Measurements from ENCODE around the gene SLIT1.

The SLIT1 gene

GRCh38 chr10:97163181-97163580, 22.6 kb downstream of the SLIT1 start:
- ChIA-PET POLR2A (no interaction called here), CTCF (no interaction called here)
- TF ChIP-seq BHLHE40 (IDR thresholded peaks at IDR 0.05; ENCODE audit: borderline replicate concordance) (no peak), LEF1 (IDR thresholded peaks at IDR 0.05; ENCODE audit: borderline replicate concordance) (no peak), NFRKB (IDR thresholded peaks at IDR 0.05) (no peak), ARNT (IDR thresholded peaks at IDR 0.05) (no peak), SP1 (IDR thresholded peaks at IDR 0.05) (no peak), FOXA1 (IDR thresholded peaks at IDR 0.05) (no peak), FOXM1 (IDR thresholded peaks at IDR 0.05; ENCODE audit: borderline replicate concordance) (no peak), ELF4 (IDR thresholded peaks at IDR 0.05) (no peak), CTBP1 (IDR thresholded peaks at IDR 0.05; ENCODE audit: borderline replicate concordance) (no peak), HDGF (IDR thresholded peaks at IDR 0.05; ENCODE audit: borderline replicate concordance) (no peak), TARDBP (IDR thresholded peaks at IDR 0.05) (no peak)
- no peak for DNase-seq (ENCODE audit: extremely low spot score)

- TF ChIP-seq L3MBTL2 (conservative IDR thresholded peaks at IDR 0.05) (no peak), FOXM1 (IDR thresholded peaks at IDR 0.05; ENCODE audit: borderline replicate concordance) (no peak), NFRKB (IDR thresholded peaks at IDR 0.05) (no peak), FOXA1 (IDR thresholded peaks at IDR 0.05) (no peak), ARNT (IDR thresholded peaks at IDR 0.05) (no peak), BHLHE40 (IDR thresholded peaks at IDR 0.05; ENCODE audit: borderline replicate concordance) (no peak), CTBP1 (IDR thresholded peaks at IDR 0.05; ENCODE audit: borderline replicate concordance) (no peak), PKNOX1 (IDR thresholded peaks at IDR 0.05) (no peak)
- ChIA-PET CTCF (no interaction called here), POLR2A (no interaction called here)
- DNase-seq (ENCODE audit: extremely low spot score), result no peak
These were observed 26.0 kb downstream of the SLIT1 start for GRCh38 chr10:97159646-97160305.

- DNase-seq (ENCODE audit: extremely low spot score), result no peak
- POLR2A ChIA-PET, result interaction anchor here (1.0 kb wide), 1 partner anchor 17 kb away, joined by 3 read pairs; no protein-coding TSS in a partner anchor
- no peak for TF ChIP-seq ARNT (IDR thresholded peaks at IDR 0.05)
- TF ChIP-seq FOXK2 (IDR thresholded peaks at IDR 0.05), result no peak
- TF ChIP-seq CTBP1 (IDR thresholded peaks at IDR 0.05; ENCODE audit: borderline replicate concordance), result no peak
- TF ChIP-seq HDGF (IDR thresholded peaks at IDR 0.05; ENCODE audit: borderline replicate concordance), result no peak
- no peak for TF ChIP-seq PKNOX1 (IDR thresholded peaks at IDR 0.05)
- no peak for TF ChIP-seq FOXM1 (IDR thresholded peaks at IDR 0.05; ENCODE audit: borderline replicate concordance)
- no peak for TF ChIP-seq ZNF384 (IDR thresholded peaks at IDR 0.05)
- TF ChIP-seq SUZ12 (IDR thresholded peaks at IDR 0.05), result no peak
- CTCF ChIA-PET, result no interaction called here
These were observed 28.1 kb downstream of the SLIT1 start for GRCh38 chr10:97157578-97158095.

- ChIA-PET CTCF (no interaction called here), POLR2A (no interaction called here)
- DNase-seq (ENCODE audit: extremely low spot score), result no peak
- no peak for TF ChIP-seq NFRKB (IDR thresholded peaks at IDR 0.05)
- no peak for TF ChIP-seq CTBP1 (IDR thresholded peaks at IDR 0.05; ENCODE audit: borderline replicate concordance)
- no peak for TF ChIP-seq LEF1 (IDR thresholded peaks at IDR 0.05; ENCODE audit: borderline replicate concordance)
- TF ChIP-seq SUZ12 (IDR thresholded peaks at IDR 0.05), result no peak
- no peak for TF ChIP-seq HDGF (IDR thresholded peaks at IDR 0.05; ENCODE audit: borderline replicate concordance)
- TF ChIP-seq FOXA1 (IDR thresholded peaks at IDR 0.05), result no peak
These were observed 31.0 kb downstream of the SLIT1 start for GRCh38 chr10:97154781-97155180.

GRCh38 chr10:97154162-97154561, 31.6 kb downstream of the SLIT1 start:
- CTCF ChIA-PET, result no interaction called here
- POLR2A ChIA-PET, result no interaction called here
- TF ChIP-seq SUZ12 (IDR thresholded peaks at IDR 0.05) (no peak), FOXM1 (IDR thresholded peaks at IDR 0.05; ENCODE audit: borderline replicate concordance) (no peak), FOXA1 (IDR thresholded peaks at IDR 0.05) (no peak)
- DNase-seq (ENCODE audit: extremely low spot score), result no peak

GRCh38 chr10:97153270-97153850, 32.4 kb downstream of the SLIT1 start:
- no peak for TF ChIP-seq PKNOX1 (IDR thresholded peaks at IDR 0.05)
- TF ChIP-seq SP1 (IDR thresholded peaks at IDR 0.05), result no peak
- TF ChIP-seq TARDBP (IDR thresholded peaks at IDR 0.05), result no peak
- no peak for TF ChIP-seq CTBP1 (IDR thresholded peaks at IDR 0.05; ENCODE audit: borderline replicate concordance)
- ChIA-PET POLR2A (no interaction called here), CTCF (no interaction called here)
- no peak for DNase-seq (ENCODE audit: extremely low spot score)

GRCh38 chr10:97151307-97151914, 34.3 kb downstream of the SLIT1 start:
- POLR2A ChIA-PET, result no interaction called here
- no peak for DNase-seq (ENCODE audit: extremely low spot score)
- no peak for TF ChIP-seq SUZ12 (IDR thresholded peaks at IDR 0.05)
- no peak for TF ChIP-seq CTBP1 (IDR thresholded peaks at IDR 0.05; ENCODE audit: borderline replicate concordance)
- TF ChIP-seq FOXM1 (IDR thresholded peaks at IDR 0.05; ENCODE audit: borderline replicate concordance), result no peak
- TF ChIP-seq FOXA1 (IDR thresholded peaks at IDR 0.05), result no peak
- no peak for TF ChIP-seq TARDBP (IDR thresholded peaks at IDR 0.05)
- no peak for TF ChIP-seq SP1 (IDR thresholded peaks at IDR 0.05)
- no peak for TF ChIP-seq FOXK2 (IDR thresholded peaks at IDR 0.05)
- TF ChIP-seq LEF1 (IDR thresholded peaks at IDR 0.05; ENCODE audit: borderline replicate concordance), result no peak
- TF ChIP-seq ELF4 (IDR thresholded peaks at IDR 0.05), result no peak
- TF ChIP-seq PKNOX1 (IDR thresholded peaks at IDR 0.05), result no peak
- no peak for TF ChIP-seq NFRKB (IDR thresholded peaks at IDR 0.05)
- TF ChIP-seq HDGF (IDR thresholded peaks at IDR 0.05; ENCODE audit: borderline replicate concordance), result no peak
- no peak for TF ChIP-seq L3MBTL2 (conservative IDR thresholded peaks at IDR 0.05)
- no peak for TF ChIP-seq BHLHE40 (IDR thresholded peaks at IDR 0.05; ENCODE audit: borderline replicate concordance)
- no peak for TF ChIP-seq ARNT (IDR thresholded peaks at IDR 0.05)
- TF ChIP-seq ZNF384 (IDR thresholded peaks at IDR 0.05), result no peak
- CTCF ChIA-PET, result no interaction called here
